Stimulated activated CD8-positive, alpha-beta memory T cell treated with anti-CD3 and anti-CD28 coated beads, Interleukin-15, amount 100 ng/mL, for 24 hours (primary cell): Measurements from ENCODE around the gene FAM174C.

Experiments used
- DNase-seq: peaks from one replicate; pipeline ENCODE4 v3.0.0-alpha.2; 2020; ENCODE audit warnings: low read depth

The FAM174C gene

GRCh38 chr19:1275260-1275975 is at the start of gene FAM174C:
Gene FAM174C, plus strand, starts transcription at chr19:1275530. Its CDS starts 20 bp downstream, at chr19:1275550.
- DNase-seq: peak; percentile 92

DNA sequence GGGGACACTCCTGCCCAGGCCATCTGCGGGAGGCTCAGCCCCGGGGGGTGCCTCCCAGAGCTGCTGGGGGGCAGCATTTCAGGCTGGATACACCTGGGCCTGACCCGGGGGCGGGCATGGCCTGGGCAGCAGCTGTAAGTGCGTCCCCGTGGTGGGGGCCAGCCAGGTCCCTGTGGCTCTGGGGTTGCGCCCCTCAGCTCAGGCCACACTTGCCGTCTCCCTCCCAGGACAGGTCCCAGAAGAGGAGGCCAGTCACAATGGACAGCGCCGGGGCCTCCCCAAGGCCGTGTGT is 49.2 kb upstream of the FAM174C start:
- DNase-seq: no peak

GRCh38 chr19:1226522-1227303 is 48.6 kb upstream of the FAM174C start:
- DNase-seq: no peak

- DNase-seq: no peak
Observed at GRCh38 chr19:1227304-1228054, 47.9 kb upstream of the FAM174C start.

DNA sequence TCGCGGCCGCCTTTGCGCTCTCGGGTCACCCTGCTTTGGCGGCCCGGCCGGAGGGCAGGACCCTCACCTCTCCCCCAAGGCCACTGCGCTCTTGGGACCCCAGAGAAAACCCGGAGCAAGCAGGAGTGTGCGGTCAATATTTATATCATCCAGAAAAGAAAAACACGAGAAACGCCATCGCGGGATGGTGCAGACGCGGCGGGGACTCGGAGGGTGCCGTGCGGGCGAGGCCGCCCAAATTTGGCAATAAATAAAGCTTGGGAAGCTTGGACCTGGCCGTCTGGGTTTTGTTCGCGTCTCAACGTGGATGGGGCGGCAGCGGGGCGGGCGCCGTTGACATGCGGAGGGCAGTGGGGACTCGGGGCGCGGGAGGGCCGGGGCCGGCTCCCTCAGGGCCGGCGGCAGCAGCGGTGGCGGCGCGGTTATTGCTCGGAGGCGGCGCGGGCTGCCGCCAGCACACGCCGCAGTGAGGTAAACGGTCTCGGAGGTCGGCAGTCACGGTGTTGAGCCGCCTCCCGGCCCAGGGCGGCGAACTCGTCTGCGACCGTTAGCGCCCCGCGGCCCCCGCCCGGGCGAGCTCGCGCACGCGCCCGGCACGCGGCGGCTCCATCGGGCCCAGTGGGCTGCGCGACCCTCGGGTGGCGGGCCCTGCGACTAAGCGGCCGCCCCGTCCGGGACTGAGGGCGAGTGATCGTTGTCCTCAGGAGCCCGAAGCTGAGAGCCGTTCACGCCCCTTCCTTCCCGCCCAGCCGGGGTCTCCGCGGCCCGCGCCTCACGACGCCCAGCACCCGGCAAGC is 47.0 kb upstream of the FAM174C start:
- no peak for DNase-seq

GRCh38 chr19:1229056-1229923 is 46.0 kb upstream of the FAM174C start:
- DNase-seq: no peak

DNA sequence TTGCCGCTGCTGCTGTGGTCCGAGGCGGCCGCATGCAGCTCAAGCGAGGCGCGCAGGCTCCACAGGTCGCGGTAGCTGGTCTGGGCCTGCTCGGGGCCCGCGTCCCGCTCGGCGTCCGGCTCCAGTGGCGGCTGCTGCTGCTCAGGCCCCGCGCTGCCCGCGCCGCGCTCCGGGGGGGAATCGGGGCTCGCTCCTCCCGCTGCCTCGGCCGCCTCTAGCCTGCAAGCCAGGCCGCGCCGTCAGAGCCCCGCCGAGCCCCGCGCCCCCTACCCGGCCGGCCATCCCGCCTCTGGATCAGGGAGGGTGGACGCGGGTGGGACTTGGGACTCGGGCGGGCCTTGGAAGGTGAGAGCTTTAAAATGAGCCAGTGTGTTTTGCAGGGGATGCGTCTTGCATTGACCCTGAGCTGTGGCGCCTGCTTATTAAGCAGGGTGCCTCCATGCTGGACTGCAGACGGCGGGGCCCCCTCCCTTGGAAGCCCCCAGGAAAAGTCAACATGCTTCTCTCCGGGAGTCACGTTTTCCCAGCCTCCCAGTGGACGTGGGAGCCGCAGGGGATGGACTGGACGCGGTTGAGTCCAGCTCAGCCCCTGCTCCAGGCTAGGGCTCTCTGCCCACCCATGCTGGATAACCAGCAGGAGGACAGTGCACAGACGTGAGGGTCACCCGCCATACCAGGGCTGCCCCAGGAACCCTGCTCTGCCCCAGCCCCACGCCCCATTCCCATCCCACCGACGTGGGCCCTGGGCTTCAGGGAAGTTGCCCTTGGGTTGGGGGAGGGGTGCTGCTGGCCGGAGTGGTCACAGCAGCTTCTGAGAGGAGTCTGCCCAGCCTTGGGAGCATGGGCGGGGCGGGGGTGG is 45.2 kb upstream of the FAM174C start:
- DNase-seq: no peak

GRCh38 chr19:1230783-1231489 is 44.4 kb upstream of the FAM174C start:
- DNase-seq: no peak

- no peak for DNase-seq
Observed at GRCh38 chr19:1231729-1232637, 43.3 kb upstream of the FAM174C start.

DNA sequence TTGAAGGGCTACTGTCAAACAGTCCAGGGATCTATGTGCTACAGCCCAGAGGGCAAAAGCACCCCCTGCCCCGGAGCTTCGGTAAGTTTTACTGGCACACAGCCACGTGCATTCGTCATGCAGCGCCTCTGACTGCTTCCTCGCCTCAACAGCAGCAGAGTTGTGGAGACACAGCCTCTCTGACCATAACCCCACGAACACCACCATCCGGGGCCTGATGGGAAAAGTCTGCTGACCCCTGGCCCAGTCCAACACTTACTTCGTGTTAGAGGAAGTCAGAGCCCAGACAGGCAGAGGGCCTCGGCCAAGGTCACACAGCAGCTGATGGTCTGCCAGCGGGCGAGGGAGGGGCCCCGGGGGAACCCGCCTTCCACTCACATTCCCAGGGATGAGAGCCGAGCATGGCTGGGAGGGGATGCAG is 42.7 kb upstream of the FAM174C start:
- DNase-seq: no peak

DNA sequence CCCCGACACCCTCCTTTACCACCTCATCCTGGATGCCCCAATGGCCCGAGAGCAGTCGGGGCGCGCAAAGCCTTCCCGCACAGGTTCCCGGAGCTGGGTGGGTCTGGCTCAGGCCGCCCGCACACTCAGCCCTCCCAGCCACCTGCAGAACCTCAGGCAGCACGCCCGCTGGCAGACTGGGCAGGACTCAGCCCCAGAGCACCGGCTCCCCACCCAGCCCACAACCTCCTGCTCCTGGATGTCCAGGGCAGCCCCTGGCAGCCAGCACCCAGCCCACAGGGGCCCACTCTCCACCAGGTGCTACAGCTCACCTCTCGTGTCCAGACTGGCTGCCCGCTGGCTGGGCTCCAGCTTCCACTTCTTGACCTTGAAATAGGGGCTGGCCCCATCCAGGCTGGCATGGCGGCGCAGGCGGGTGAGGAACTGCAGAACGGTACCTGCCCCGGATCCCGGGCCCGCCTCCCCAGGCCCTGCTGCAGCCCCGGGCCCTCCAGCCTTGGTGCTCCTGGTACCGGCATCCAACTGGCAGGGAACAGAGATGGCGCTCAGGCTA is 42.1 kb upstream of the FAM174C start:
- DNase-seq: no peak

DNA sequence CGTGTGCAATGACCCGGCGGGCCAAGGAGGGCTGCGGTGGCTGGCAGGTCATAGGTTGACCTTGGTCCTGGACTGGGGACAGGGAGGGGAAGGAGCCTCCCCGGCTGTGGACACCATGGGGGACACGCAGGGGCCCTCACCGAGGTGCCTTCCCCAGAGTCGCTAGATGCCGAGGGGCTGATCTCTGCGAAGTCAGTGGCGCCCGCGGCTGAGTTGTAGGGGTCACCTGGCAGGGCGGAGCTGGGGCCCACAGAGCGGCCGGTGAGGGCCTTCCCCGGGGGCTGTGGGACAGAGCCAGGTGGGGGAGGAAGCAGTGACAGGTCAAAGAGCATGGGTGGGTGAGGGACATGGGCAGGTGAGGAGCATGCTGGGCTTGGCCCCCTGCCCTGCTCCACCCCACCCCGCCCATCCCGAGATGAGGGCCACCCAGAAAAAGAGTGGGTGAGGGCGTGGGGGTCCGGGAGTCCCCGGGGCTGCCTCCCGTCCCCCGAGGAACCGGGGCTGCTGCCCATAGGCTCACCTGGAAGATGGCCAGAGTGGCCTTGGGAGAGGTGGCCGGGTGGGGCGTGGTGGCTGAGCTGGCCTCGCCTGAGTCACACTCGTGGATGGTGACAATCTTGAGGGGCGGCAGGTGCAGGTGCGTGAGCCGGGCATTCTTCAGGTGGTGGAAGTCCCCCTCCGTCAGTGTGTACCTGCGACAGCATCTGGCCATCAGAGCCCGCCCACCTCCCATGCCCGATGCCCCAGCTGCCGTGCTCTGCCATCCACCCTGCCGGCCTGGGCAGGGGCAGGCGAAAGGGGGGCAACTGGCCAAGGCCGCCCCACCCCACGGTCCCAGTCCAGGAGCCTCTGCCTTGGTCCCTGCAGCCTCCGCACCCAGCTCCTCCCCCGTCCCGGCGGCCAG is 41.0 kb upstream of the FAM174C start:
- no peak for DNase-seq

- no peak for DNase-seq
Observed at GRCh38 chr19:1234955-1235380, 40.4 kb upstream of the FAM174C start.

GRCh38 chr19:1235625-1236538 is 39.4 kb upstream of the FAM174C start:
- no peak for DNase-seq

GRCh38 chr19:1236576-1236975 is 38.8 kb upstream of the FAM174C start:
- DNase-seq: no peak
